H1 (cell line): Measurements from ENCODE around the gene NPHP4. TPM values are rescaled to one million over a fixed set of nuclear protein-coding genes. Genes with fewer than 3 reads are reported as not detected.

Experiments
- CTCF ChIA-PET: fragments of 300-600 bp; sonication (Branson Sonifier 250); formaldehyde crosslinking; loops from one replicate; lab custom pipeline; 2021; ENCODE audit not compliant: partially characterized antibody; lab: Charles Lee
- POLR2A ChIA-PET: fragments of 300-600 bp; sonication (Branson Sonifier 250); formaldehyde crosslinking; loops from one replicate; lab custom pipeline; 2021; ENCODE audit warnings: inconsistent platforms; ENCODE audit not compliant: partially characterized antibody; lab: Charles Lee
- DNase-seq, 2 experiments: peaks; one replicate each; pipeline versions ENCODE4 v3.0.0 to v3.0.0-alpha.2; 2010 to 2022; ENCODE audit warnings: low spot score in 2 of 2, low read depth in 1 of 2, mixed read lengths in 1 of 2
- FAIRE-seq: peaks from 2 replicates; lab custom pipeline; 2011; peaks lifted over from hg19 to GRCh38; lab: Jason Lieb, UNC
- H2AFZ ChIP-seq: 2 replicates; pipeline ENCODE4 v1.8.1; 2012; ENCODE audit warnings: low read length, inconsistent platforms
- H2AK5ac ChIP-seq: 2 replicates; pipeline ENCODE4 v1.6.1; 2013; ENCODE audit warnings: low read depth, low read length
- H2BK120ac ChIP-seq: replicated peaks from 2 replicates; pipeline ENCODE3; 2013; ENCODE audit warnings: low read depth, low read length, inconsistent platforms
- H2BK12ac ChIP-seq: 2 replicates; pipeline ENCODE4 v1.6.1; 2013; ENCODE audit warnings: low read depth, low read length
- H2BK15ac ChIP-seq: 2 replicates; pipeline ENCODE4 v1.6.1; 2013; ENCODE audit warnings: low read length
- H2BK20ac ChIP-seq: 2 replicates; pipeline ENCODE4 v1.6.1; 2013; ENCODE audit warnings: low read length
- H2BK5ac ChIP-seq: 2 replicates; pipeline ENCODE4 v1.6.1; 2013; ENCODE audit warnings: low read depth, low read length
- H3K14ac ChIP-seq: 2 replicates; pipeline ENCODE4 v1.6.1; 2013; ENCODE audit warnings: inconsistent platforms; ENCODE audit not compliant: insufficient read length
- H3K18ac ChIP-seq: 2 replicates; pipeline ENCODE4 v1.6.1; 2013; ENCODE audit warnings: low read length; ENCODE audit errors: extremely low read depth
- H3K23ac ChIP-seq: 2 replicates; pipeline ENCODE4 v1.6.1; 2013; ENCODE audit warnings: inconsistent platforms; ENCODE audit not compliant: insufficient read length
- H3K23me2 ChIP-seq: 2 replicates; pipeline ENCODE4 v1.6.1; 2013; ENCODE audit warnings: low read depth, low read length
- H3K27ac ChIP-seq: 2 replicates; pipeline ENCODE4 v1.6.1; 2011; ENCODE audit warnings: low read depth, low read length, inconsistent platforms
- H3K27me3 ChIP-seq, 4 experiments: replicated peaks in 1 of 4; 1 replicate in 1 of 4; 2 replicates in 3 of 4; pipeline versions ENCODE4 v1.6.1 to v1.8.1; 2011 to 2013; ENCODE audit warnings: low read length in 3 of 4, mild to moderate bottlenecking in 3 of 4, inconsistent platforms in 2 of 4, mixed read lengths in 2 of 4, moderate library complexity in 1 of 4; ENCODE audit not compliant: control insufficient read depth in 3 of 4, insufficient read depth in 3 of 4; ENCODE audit errors: extremely low read depth in 1 of 4
- H3K36me3 ChIP-seq, 4 experiments: 2 replicates each; pipeline versions ENCODE4 v1.6.1 to v1.8.1; 2011 to 2013; ENCODE audit warnings: mild to moderate bottlenecking in 4 of 4, low read length in 3 of 4, moderate library complexity in 2 of 4, control low read depth in 1 of 4, inconsistent platforms in 1 of 4; ENCODE audit not compliant: insufficient read depth in 4 of 4, control insufficient read depth in 2 of 4
- H3K4ac ChIP-seq: replicated peaks from 2 replicates; pipeline ENCODE3; 2013; ENCODE audit warnings: low read length, low read depth, mixed read lengths, inconsistent platforms; ENCODE audit not compliant: insufficient read length
- H3K4me1 ChIP-seq, 4 experiments: replicated peaks in 1 of 4; 1 replicate in 1 of 4; 2 replicates in 3 of 4; pipeline versions ENCODE4 v1.6.1 to v1.8.1; 2011 to 2013; ENCODE audit warnings: low read length in 3 of 4, inconsistent platforms in 2 of 4, mixed read lengths in 1 of 4; ENCODE audit not compliant: insufficient read depth in 4 of 4, control insufficient read depth in 3 of 4
- H3K4me2 ChIP-seq, 2 experiments: 2 replicates each; pipeline versions ENCODE4 v1.6.1 to v1.8.1; 2011 to 2013; ENCODE audit warnings: low read depth in 2 of 2, low read length in 2 of 2, control low read depth in 1 of 2, inconsistent platforms in 1 of 2, mild to moderate bottlenecking in 1 of 2; ENCODE audit not compliant: insufficient read depth in 1 of 2
- H3K4me3 ChIP-seq, 4 experiments: fragments of 200-600, 300-600 bp in 1 of 4; sonication (generic), shearing (Covaris generic), sonication (Bioruptor Twin) in 1 of 4; 2 replicates each; pipeline versions ENCODE4 v1.5.1 to v1.8.1; 2011 to 2016; ENCODE audit warnings: low read length in 4 of 4, low read depth in 3 of 4, control low read depth in 2 of 4, inconsistent platforms in 2 of 4, mild to moderate bottlenecking in 2 of 4, mixed read lengths in 1 of 4, moderate library complexity in 1 of 4; ENCODE audit not compliant: insufficient read depth in 2 of 4; ENCODE audit errors: extremely low read depth in 1 of 4
- H3K56ac ChIP-seq: replicated peaks from 2 replicates; pipeline ENCODE3; 2013; ENCODE audit warnings: low read depth, mild to moderate bottlenecking, mixed read lengths, low read length, inconsistent platforms; ENCODE audit not compliant: insufficient read length
- H3K79me1 ChIP-seq: 2 replicates; pipeline ENCODE4 v1.6.1; 2013; ENCODE audit warnings: low read depth, low read length, control low read depth
- H3K79me2 ChIP-seq, 2 experiments: 2 replicates each; pipeline versions ENCODE4 v1.6.1 to v1.8.1; 2012 to 2013; ENCODE audit warnings: low read length in 2 of 2, mild to moderate bottlenecking in 2 of 2, inconsistent platforms in 1 of 2; ENCODE audit not compliant: insufficient read depth in 2 of 2, control insufficient read depth in 1 of 2
- H3K9ac ChIP-seq, 4 experiments: replicated peaks in 1 of 4; 1 replicate in 1 of 4; 2 replicates in 3 of 4; pipeline versions ENCODE4 v1.6.1 to v1.8.1; 2011 to 2013; ENCODE audit warnings: low read depth in 3 of 4, low read length in 3 of 4, control low read depth in 2 of 4, mild to moderate bottlenecking in 2 of 4, moderate library complexity in 2 of 4, inconsistent platforms in 1 of 4; ENCODE audit errors: extremely low read depth in 1 of 4
- H3K9me3 ChIP-seq, 2 experiments: 2 replicates each; pipeline versions ENCODE4 v1.6.1 to v1.8.1; 2012 to 2013; ENCODE audit warnings: mild to moderate bottlenecking in 2 of 2, moderate library complexity in 2 of 2, control low read depth in 1 of 2, inconsistent platforms in 1 of 2, low read depth in 1 of 2, low read length in 1 of 2, mixed read lengths in 1 of 2; ENCODE audit not compliant: insufficient read depth in 2 of 2
- H4K20me1 ChIP-seq, 2 experiments: replicated peaks in 1 of 2; 2 replicates each; pipeline versions ENCODE3 to v1.8.1; 2011 to 2013; ENCODE audit warnings: inconsistent platforms in 2 of 2, low read length in 2 of 2, mild to moderate bottlenecking in 1 of 2; ENCODE audit not compliant: insufficient read depth in 2 of 2, control insufficient read depth in 1 of 2
- H4K5ac ChIP-seq: 2 replicates; pipeline ENCODE4 v1.6.1; 2013; ENCODE audit warnings: low read length, low read depth, mixed read lengths, inconsistent platforms; ENCODE audit not compliant: insufficient read length
- H4K8ac ChIP-seq: 2 replicates; pipeline ENCODE4 v1.8.0; 2013; ENCODE audit warnings: mild to moderate bottlenecking, moderate library complexity, low read length, inconsistent platforms; ENCODE audit not compliant: insufficient read depth; ENCODE audit errors: extremely low read depth
- H4K91ac ChIP-seq: replicated peaks from 2 replicates; pipeline ENCODE3; 2013; ENCODE audit warnings: low read length, mixed read lengths, inconsistent platforms; ENCODE audit not compliant: insufficient read length
- ASH2L ChIP-seq: fragments of 200-600, 300-600 bp; sonication (generic); IDR thresholded peaks from one replicate; pipeline ENCODE4 v1.7.1; 2017; ENCODE audit warnings: low read length
- CTBP2 ChIP-seq: IDR thresholded peaks from 2 replicates; pipeline ENCODE4 v1.7.0; 2011; ENCODE audit warnings: borderline replicate concordance, mild to moderate bottlenecking, moderate library complexity, mixed read lengths, low read length; ENCODE audit not compliant: insufficient read depth, insufficient read length
- E2F6 ChIP-seq: IDR thresholded peaks from 2 replicates; pipeline ENCODE4 v1.6.1; 2012; ENCODE audit warnings: inconsistent platforms
- KDM4A ChIP-seq: IDR thresholded peaks from one replicate; pipeline ENCODE4 v1.7.1; 2012; ENCODE audit warnings: low read depth, mild to moderate bottlenecking, moderate library complexity, low read length, inconsistent platforms; ENCODE audit not compliant: severe bottlenecking
- KDM5A ChIP-seq: fragments of 200-600 bp; IDR thresholded peaks from 2 replicates; pipeline ENCODE4 v1.7.1; 2012; ENCODE audit warnings: mild to moderate bottlenecking, low read length, inconsistent platforms, mixed read lengths
- MAX ChIP-seq: IDR thresholded peaks from 2 replicates; pipeline ENCODE4 v1.6.1; 2012; ENCODE audit warnings: inconsistent platforms
- POU5F1 ChIP-seq: IDR thresholded peaks from 2 replicates; pipeline ENCODE4 v1.6.1; 2011; ENCODE audit warnings: low read depth, mild to moderate bottlenecking, low read length, moderate library complexity
- RBBP5 ChIP-seq: IDR thresholded peaks from 2 replicates; pipeline ENCODE4 v1.7.1; 2012; ENCODE audit warnings: low read depth, mild to moderate bottlenecking, inconsistent platforms, low read length, moderate library complexity, borderline replicate concordance
- SP4 ChIP-seq: IDR thresholded peaks from 2 replicates; pipeline ENCODE4 v1.6.1; 2012; ENCODE audit warnings: low read length, inconsistent platforms
- USF2 ChIP-seq: IDR thresholded peaks from 2 replicates; pipeline ENCODE4 v1.6.1; 2011; ENCODE audit warnings: low read length, improper control_type of control experiment
- WGBS, 2 experiments: shearing (Covaris generic) in 1 of 2; methylation state at CpG; one replicate each; pipeline versions ENCODE4 v1.1.6 to v1.1.7; 2013 to 2015; ENCODE audit warnings: low lambda C conversion rate in 2 of 2, mixed read lengths in 2 of 2, inconsistent platforms in 1 of 2, low coverage in 1 of 2, missing lambda C conversion rate in 1 of 2; ENCODE audit not compliant: insufficient replicate concordance in 2 of 2, insufficient coverage in 1 of 2, insufficient read length in 1 of 2; ENCODE audit errors: extremely low coverage in 1 of 2, missing lambda C conversion rate in 1 of 2; 5-methylcytosine and 5-hydroxymethylcytosine counted together
- polyA plus RNA-seq, 7 experiments: library from polyadenylated mRNA; depleted of rRNA in 3 of 7; stranded (reverse) in 5 of 7; unstranded in 2 of 7; fragments of >200 nt in 5 of 7; fragments of 200-250 nt in 2 of 7; gene quantifications; 1 replicate in 5 of 7; 2 replicates in 1 of 7; 4 replicates in 1 of 7; pipeline versions ENCODE4 v1.2.1 to v1.2.3, GENCODE V29; 2011 to 2013; ENCODE audit warnings: missing spikeins in 2 of 7, mixed read lengths in 2 of 7
- total RNA-seq: library from RNA; stranded (reverse); fragmentation: NEBNext Ultra II Directional; extraction: Animal tissue kit (Norgen Biotek cat#: 25700); gene quantifications from 2 replicates; pipeline ENCODE4 v1.2.1, GENCODE V29; 2021

NPHP4 gene
- total and polyA plus RNA-seq, 2 of the 8 experiments (the other 6 are each of a cell fraction or from before 2014, with no cell fraction given) = 5.8 to 14.0 TPM

GRCh38 chr1:5967351-5968160 is 24.7 kb downstream of the NPHP4 start:
- H3K14ac ChIP-seq = no peak overlapping the region
- ChIA-PET CTCF (interaction anchor here (1.0 to 1.9 kb wide), 7 partner anchors 10 to 457 kb away, joined by 3 to 8 read pairs (median 5); no protein-coding TSS in a partner anchor), POLR2A (no interaction called here)
- no peak overlapping the region for H4K91ac ChIP-seq
- H3K4ac ChIP-seq = no peak overlapping the region
- peaks cover 0 to 3% (median 0%) of the 10 kb centered on the region in 4 experiments; a peak in 2 of 8 replicates for H3K36me3 ChIP-seq
- no peak overlapping the region for H2BK5ac ChIP-seq
- H3K4me3 ChIP-seq = no peak overlapping the region
- no peaks in the 10 kb centered on the region for H4K20me1 ChIP-seq
- no peak overlapping the region for H3K56ac ChIP-seq
- no peak overlapping the region for H2AFZ ChIP-seq
- H3K23ac ChIP-seq = no peak overlapping the region
- no peak overlapping the region for H3K27ac ChIP-seq
- H3K4me1 ChIP-seq = peaks cover 0 to 1% (median 0%) of the 10 kb centered on the region in 4 experiments; a peak in 1 of 7 replicates
- no peak for FAIRE-seq
- no peak overlapping the region for H2BK12ac ChIP-seq
- H4K5ac ChIP-seq = no peak overlapping the region
- 87% methylated on average over 23 of the region's 23 CpGs; no CpG with 5 or more reads in 1 of the 2 experiments for WGBS, 2 experiments
- H2BK120ac ChIP-seq = no peak overlapping the region
- H3K4me2 ChIP-seq = no peak overlapping the region
- H3K9me3 ChIP-seq = no peaks in the 10 kb centered on the region
- no peak for DNase-seq
- no peak overlapping the region for H2BK15ac ChIP-seq
- H2BK20ac ChIP-seq = no peak overlapping the region
- no peak overlapping the region for H3K18ac ChIP-seq
- H3K9ac ChIP-seq = no peak overlapping the region
- no peak overlapping the region for H4K8ac ChIP-seq
- no peak overlapping the region for H2AK5ac ChIP-seq
- peaks cover 5% of the 10 kb centered on the region for H3K79me1 ChIP-seq
- H3K23me2 ChIP-seq = no peaks in the 10 kb centered on the region
- no peaks in the 10 kb centered on the region for H3K27me3 ChIP-seq
- H3K79me2 ChIP-seq = no peaks in the 10 kb centered on the region
- no peak for TF ChIP-seq SP4
- TF ChIP-seq RBBP5 = no peak
- TF ChIP-seq KDM5A = no peak
- TF ChIP-seq E2F6 = no peak
- no peak for TF ChIP-seq POU5F1
- TF ChIP-seq ASH2L = no peak
- TF ChIP-seq KDM4A = no peak
- TF ChIP-seq USF2 = no peak
- TF ChIP-seq CTBP2 = no peak
- TF ChIP-seq MAX = no peak
